ENCODE measurements around the gene PLA2G2C. TPM values are rescaled to one million over a fixed set of nuclear protein-coding genes. Genes with fewer than 3 reads are reported as not detected.

Gene PLA2G2C
- total RNA-seq, 1 experiment from 2014 or later = not detected

DNA sequence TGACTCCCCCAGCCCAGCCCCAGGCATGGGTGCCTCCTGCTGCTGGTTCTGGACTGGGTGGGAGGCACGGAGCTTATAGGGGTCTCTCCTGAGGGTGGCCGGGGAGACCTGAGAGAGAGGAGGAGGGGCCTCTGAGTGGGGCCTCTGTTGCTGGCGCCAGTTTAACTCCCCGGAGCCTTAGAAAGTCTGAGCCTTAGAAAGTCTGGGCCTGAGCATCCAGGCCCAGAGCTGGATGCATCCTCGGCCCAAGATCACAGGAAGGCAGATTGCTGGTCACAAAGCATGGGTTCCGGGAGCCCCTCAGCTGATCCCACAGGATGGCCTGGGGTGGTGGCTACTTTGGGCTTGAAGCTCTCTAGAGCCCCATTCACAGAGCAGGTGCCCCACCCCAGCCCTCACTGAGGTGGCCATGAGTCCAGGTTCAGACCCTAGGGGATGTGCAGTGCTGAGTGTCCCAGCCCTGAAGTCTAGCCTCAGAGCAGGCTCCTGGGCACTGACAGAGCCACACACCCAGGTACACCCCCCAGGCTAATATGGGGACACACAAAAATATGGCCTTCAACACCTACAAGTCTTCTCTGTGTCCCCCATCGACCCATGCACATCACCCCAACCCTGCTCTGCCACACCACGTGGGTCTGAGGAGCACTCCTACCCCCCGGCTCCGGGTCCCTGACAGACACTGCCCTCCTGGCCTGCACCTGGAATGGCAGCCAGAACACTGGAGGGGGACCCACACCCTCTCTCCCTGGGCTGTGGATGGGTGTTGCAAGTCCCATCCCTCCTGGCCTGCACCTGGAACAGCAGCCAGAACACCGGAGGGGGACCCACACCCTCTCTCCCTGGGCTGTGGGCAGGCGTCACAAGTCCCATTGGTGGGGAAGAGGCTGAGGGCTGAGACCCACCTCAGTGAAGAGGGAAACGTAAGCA is 37.5 kb downstream of the PLA2G2C start:
- no peaks in the 10 kb centered on the region for H3K9me3 Mint-ChIP-seq
- POLR2A ChIA-PET = no interaction called here
- no peak overlapping the region for H3K27ac Mint-ChIP-seq
- TF ChIP-seq TCF7 (CRISPR knock-in tag; IDR thresholded peaks at IDR 0.05; ENCODE audit: low read depth) = no peak
- CTCF ChIA-PET = interaction anchor here (1.0 to 1.2 kb wide), 2 partner anchors 8 to 174 kb away, joined by 4 read pairs; no protein-coding TSS in a partner anchor
- H3K4me3 Mint-ChIP-seq = no peak overlapping the region
- H3K4me1 Mint-ChIP-seq = peaks cover 18% of the 10 kb centered on the region
- ATAC-seq (no peak), DNase-seq (ENCODE audit: low spot score) (no peak)
- H3K27me3 Mint-ChIP-seq (ENCODE audit: low read depth) = no peaks in the 10 kb centered on the region
- no peaks in the 10 kb centered on the region for H3K36me3 Mint-ChIP-seq

DNA sequence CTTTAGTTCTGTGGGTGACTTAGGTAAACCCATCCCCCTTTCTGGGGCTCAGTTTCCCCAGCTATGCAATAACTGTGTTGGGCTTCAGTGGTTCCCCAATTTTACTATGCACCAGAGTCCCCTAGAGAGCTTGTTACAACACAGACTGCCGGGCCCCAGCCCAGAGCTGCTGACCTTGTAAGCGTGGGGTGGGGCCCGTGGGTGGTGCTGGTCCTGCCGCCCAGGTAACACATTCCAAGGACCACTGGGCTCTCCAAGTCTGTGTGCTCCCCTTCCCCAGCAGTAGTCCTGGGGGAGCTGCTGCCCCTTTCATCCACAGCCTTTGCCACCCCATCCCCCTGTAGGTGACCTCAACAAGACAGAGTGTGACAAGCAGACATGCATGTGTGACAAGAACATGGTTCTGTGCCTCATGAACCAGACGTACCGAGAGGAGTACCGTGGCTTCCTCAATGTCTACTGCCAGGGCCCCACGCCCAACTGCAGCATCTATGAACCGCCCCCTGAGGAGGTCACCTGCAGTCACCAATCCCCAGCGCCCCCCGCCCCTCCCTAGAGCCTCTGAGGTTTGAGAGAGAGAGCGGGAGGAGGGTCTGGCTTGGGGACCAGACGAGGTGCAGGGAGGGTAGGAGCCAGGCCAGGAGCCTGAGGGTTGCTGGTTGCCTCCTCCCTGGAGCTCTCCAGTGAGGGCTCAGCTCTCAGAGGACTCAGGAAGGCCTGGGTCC is 38.3 kb downstream of the PLA2G2C start:
- ChIA-PET POLR2A (no interaction called here), CTCF (interaction anchor here (1.0 to 1.2 kb wide), 2 partner anchors 9 to 173 kb away, joined by 4 read pairs; no protein-coding TSS in a partner anchor)
- Mint-ChIP-seq H3K27ac (no peak overlapping the region), H3K4me1 (peaks cover 12% of the 10 kb centered on the region), H3K36me3 (no peaks in the 10 kb centered on the region), H3K27me3 (ENCODE audit: low read depth) (no peaks in the 10 kb centered on the region), H3K9me3 (no peaks in the 10 kb centered on the region), H3K4me3 (no peak overlapping the region)
- no peak for TF ChIP-seq TEAD4 (CRISPR knock-in tag; IDR thresholded peaks at IDR 0.05)
- TF ChIP-seq, protein P1, sequence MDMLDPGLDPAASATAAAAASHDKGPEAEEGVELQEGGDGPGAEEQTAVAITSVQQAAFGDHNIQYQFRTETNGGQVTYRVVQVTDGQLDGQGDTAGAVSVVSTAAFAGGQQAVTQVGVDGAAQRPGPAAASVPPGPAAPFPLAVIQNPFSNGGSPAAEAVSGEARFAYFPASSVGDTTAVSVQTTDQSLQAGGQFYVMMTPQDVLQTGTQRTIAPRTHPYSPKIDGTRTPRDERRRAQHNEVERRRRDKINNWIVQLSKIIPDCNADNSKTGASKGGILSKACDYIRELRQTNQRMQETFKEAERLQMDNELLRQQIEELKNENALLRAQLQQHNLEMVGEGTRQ (CRISPR knock-in tag; IDR thresholded peaks at IDR 0.05) = no peak
- TF ChIP-seq CBFB (CRISPR knock-in tag; IDR thresholded peaks at IDR 0.05; ENCODE audit: low read depth) = no peak
- no peak for TF ChIP-seq ZNF317 (CRISPR knock-in tag; IDR thresholded peaks at IDR 0.05; ENCODE audit: borderline replicate concordance, low read depth)
- TF ChIP-seq TCF7 (CRISPR knock-in tag; IDR thresholded peaks at IDR 0.05; ENCODE audit: low read depth) = no peak
- no peak for TF ChIP-seq NFE2L1 (CRISPR knock-in tag; IDR thresholded peaks at IDR 0.05)
- TF ChIP-seq, protein P2, sequence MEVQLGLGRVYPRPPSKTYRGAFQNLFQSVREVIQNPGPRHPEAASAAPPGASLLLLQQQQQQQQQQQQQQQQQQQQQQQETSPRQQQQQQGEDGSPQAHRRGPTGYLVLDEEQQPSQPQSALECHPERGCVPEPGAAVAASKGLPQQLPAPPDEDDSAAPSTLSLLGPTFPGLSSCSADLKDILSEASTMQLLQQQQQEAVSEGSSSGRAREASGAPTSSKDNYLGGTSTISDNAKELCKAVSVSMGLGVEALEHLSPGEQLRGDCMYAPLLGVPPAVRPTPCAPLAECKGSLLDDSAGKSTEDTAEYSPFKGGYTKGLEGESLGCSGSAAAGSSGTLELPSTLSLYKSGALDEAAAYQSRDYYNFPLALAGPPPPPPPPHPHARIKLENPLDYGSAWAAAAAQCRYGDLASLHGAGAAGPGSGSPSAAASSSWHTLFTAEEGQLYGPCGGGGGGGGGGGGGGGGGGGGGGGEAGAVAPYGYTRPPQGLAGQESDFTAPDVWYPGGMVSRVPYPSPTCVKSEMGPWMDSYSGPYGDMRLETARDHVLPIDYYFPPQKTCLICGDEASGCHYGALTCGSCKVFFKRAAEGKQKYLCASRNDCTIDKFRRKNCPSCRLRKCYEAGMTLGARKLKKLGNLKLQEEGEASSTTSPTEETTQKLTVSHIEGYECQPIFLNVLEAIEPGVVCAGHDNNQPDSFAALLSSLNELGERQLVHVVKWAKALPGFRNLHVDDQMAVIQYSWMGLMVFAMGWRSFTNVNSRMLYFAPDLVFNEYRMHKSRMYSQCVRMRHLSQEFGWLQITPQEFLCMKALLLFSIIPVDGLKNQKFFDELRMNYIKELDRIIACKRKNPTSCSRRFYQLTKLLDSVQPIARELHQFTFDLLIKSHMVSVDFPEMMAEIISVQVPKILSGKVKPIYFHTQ (CRISPR knock-in tag; IDR thresholded peaks at IDR 0.05) = no peak
- no peak for TF ChIP-seq ZNF263 (CRISPR knock-in tag; IDR thresholded peaks at IDR 0.05; ENCODE audit: low read depth)
- no peak for TF ChIP-seq TP53 (CRISPR knock-in tag; IDR thresholded peaks at IDR 0.05)
- no peak for TF ChIP-seq E2F4 (CRISPR knock-in tag; IDR thresholded peaks at IDR 0.05; ENCODE audit: borderline replicate concordance, low read depth)
- no peak for TF ChIP-seq ZNF219 (CRISPR knock-in tag; IDR thresholded peaks at IDR 0.05; ENCODE audit: borderline replicate concordance)
- no peak for TF ChIP-seq ATF1 (CRISPR knock-in tag; IDR thresholded peaks at IDR 0.05)
- no peak for TF ChIP-seq ZNF396 (CRISPR knock-in tag; IDR thresholded peaks at IDR 0.05; ENCODE audit: borderline replicate concordance)
- TF ChIP-seq SP1 (CRISPR knock-in tag; conservative IDR thresholded peaks at IDR 0.05) = no peak
- no peak for TF ChIP-seq ATF2 (CRISPR knock-in tag; IDR thresholded peaks at IDR 0.05; ENCODE audit: borderline replicate concordance, low read depth)
- no peak for TF ChIP-seq FOXP1 (CRISPR knock-in tag; IDR thresholded peaks at IDR 0.05; ENCODE audit: borderline replicate concordance)
- no peak for TF ChIP-seq MYBL2 (CRISPR knock-in tag; IDR thresholded peaks at IDR 0.05)
- TF ChIP-seq NR1H2 (CRISPR knock-in tag; IDR thresholded peaks at IDR 0.05) = no peak
- TF ChIP-seq CDX4 (CRISPR knock-in tag; IDR thresholded peaks at IDR 0.05; ENCODE audit: borderline replicate concordance) = no peak
- no peak for DNase-seq (ENCODE audit: low spot score)
- ATAC-seq = no peak

Measured in WTC11 (cell line).